Hepatocyte (in vitro differentiated cells): ENCODE results near the gene FCAMR. TPM values are rescaled to one million over a fixed set of nuclear protein-coding genes. Genes with fewer than 3 reads are reported as not detected.

ENCODE experiments used
- DNase-seq: peaks from one replicate; pipeline ENCODE4 v3.0.0-alpha.2; 2016; ENCODE audit warnings: low spot score
- H2AFZ ChIP-seq: fragments of 200-600 bp; sonication (generic); 2 replicates; pipeline ENCODE4 v1.6.0; 2016; ENCODE audit warnings: antibody characterized with exemption, mild to moderate bottlenecking
- H3K27ac ChIP-seq: fragments of 200-600 bp; sonication (generic); 2 replicates; pipeline ENCODE4 v1.5.1; 2016; ENCODE audit warnings: mild to moderate bottlenecking
- H3K27me3 ChIP-seq: fragments of 200-600 bp; sonication (generic); 2 replicates; pipeline ENCODE4 v1.6.1; 2016
- H3K36me3 ChIP-seq: fragments of 200-600 bp; sonication (generic); replicated peaks from 2 replicates; pipeline ENCODE4 v1.5.1; 2016; ENCODE audit warnings: low read depth; ENCODE audit not compliant: insufficient read depth
- H3K4me1 ChIP-seq: fragments of 200-600 bp; sonication (generic); 2 replicates; pipeline ENCODE4 v1.5.1; 2016; ENCODE audit warnings: mild to moderate bottlenecking, moderate library complexity; ENCODE audit not compliant: insufficient read depth
- H3K4me2 ChIP-seq: fragments of 200-600 bp; sonication (generic); 2 replicates; pipeline ENCODE4 v1.6.0; 2016
- H3K4me3 ChIP-seq: fragments of 200-600 bp; sonication (generic); 2 replicates; pipeline ENCODE4 v1.5.1; 2016; ENCODE audit warnings: mild to moderate bottlenecking
- H3K79me2 ChIP-seq: fragments of 200-600 bp; sonication (generic); 2 replicates; pipeline ENCODE4 v1.6.0; 2017; ENCODE audit warnings: mild to moderate bottlenecking
- H3K9me2 ChIP-seq: fragments of 200-600 bp; sonication (generic); replicated peaks from 2 replicates; pipeline ENCODE4 v1.6.0; 2017; ENCODE audit warnings: mild to moderate bottlenecking; ENCODE audit not compliant: insufficient read depth
- H3K9me3 ChIP-seq: fragments of 200-600 bp; sonication (generic); 2 replicates; pipeline ENCODE4 v1.5.1; 2016; ENCODE audit warnings: low read depth, mild to moderate bottlenecking
- H4K20me1 ChIP-seq: fragments of 200-600 bp; sonication (generic); 2 replicates; pipeline ENCODE4 v1.6.0; 2016; ENCODE audit warnings: mild to moderate bottlenecking; ENCODE audit not compliant: insufficient read depth, poor library complexity, severe bottlenecking
- EZH2 ChIP-seq: fragments of 200-600 bp; sonication (generic); IDR thresholded peaks from 2 replicates; pipeline ENCODE4 v1.6.1; 2016; ENCODE audit warnings: antibody characterized with exemption, mild to moderate bottlenecking, borderline replicate concordance
- EZH2phosphoT487 ChIP-seq: fragments of 200-600 bp; sonication (generic); IDR thresholded peaks from one replicate; pipeline ENCODE4 v1.6.1; 2018; ENCODE audit warnings: antibody characterized with exemption, mild to moderate bottlenecking, low read depth, moderate library complexity; ENCODE audit not compliant: unreplicated experiment, severe bottlenecking
- WGBS: methylation state at CpG from one replicate; pipeline ENCODE4 v1.1.6; 2016; ENCODE audit warnings: low lambda C conversion rate; ENCODE audit errors: missing lambda C conversion rate; 5-methylcytosine and 5-hydroxymethylcytosine counted together
- polyA plus RNA-seq: library from polyadenylated mRNA; unstranded; fragments of >200 nt; fragmentation: Nextera tagmentation; extraction: Ambion mirVana; gene quantifications from 2 replicates; pipeline ENCODE4 v1.2.1, GENCODE V29; 2016
- total RNA-seq: library from RNA; depleted of rRNA; stranded (reverse); fragments of >200 nt; gene quantifications from 2 replicates; pipeline ENCODE4 v1.2.3, GENCODE V29; 2014
- TF ChIP-seq, protein P1 (sequence below): fragments of 200-600 bp; sonication (generic); IDR thresholded peaks from 2 replicates; pipeline ENCODE4 v1.5.1; 2016; ENCODE audit warnings: antibody characterized with exemption, mild to moderate bottlenecking; ENCODE audit not compliant: poor library complexity

FCAMR gene
- total and polyA plus RNA-seq, 2 experiments from 2014 or later = 0.70 TPM; not detected in 1

GRCh38 chr1:206963119-206963712 is 7.0 kb downstream of the FCAMR start:
- Histone ChIP-seq H3K79me2 (no peaks in the 10 kb centered on the region), H2AFZ (no peak overlapping the region), H3K36me3 (no peaks in the 10 kb centered on the region), H3K4me1 (no peaks in the 10 kb centered on the region), H4K20me1 (no peaks in the 10 kb centered on the region), H3K4me2 (no peak overlapping the region), H3K9me3 (no peaks in the 10 kb centered on the region), H3K9me2 (no peaks in the 10 kb centered on the region), H3K27me3 (no peaks in the 10 kb centered on the region), H3K4me3 (no peak overlapping the region), H3K27ac (no peak overlapping the region)
- TF ChIP-seq EZH2phosphoT487 (no peak), EZH2 (no peak)
- TF ChIP-seq, protein P1, sequence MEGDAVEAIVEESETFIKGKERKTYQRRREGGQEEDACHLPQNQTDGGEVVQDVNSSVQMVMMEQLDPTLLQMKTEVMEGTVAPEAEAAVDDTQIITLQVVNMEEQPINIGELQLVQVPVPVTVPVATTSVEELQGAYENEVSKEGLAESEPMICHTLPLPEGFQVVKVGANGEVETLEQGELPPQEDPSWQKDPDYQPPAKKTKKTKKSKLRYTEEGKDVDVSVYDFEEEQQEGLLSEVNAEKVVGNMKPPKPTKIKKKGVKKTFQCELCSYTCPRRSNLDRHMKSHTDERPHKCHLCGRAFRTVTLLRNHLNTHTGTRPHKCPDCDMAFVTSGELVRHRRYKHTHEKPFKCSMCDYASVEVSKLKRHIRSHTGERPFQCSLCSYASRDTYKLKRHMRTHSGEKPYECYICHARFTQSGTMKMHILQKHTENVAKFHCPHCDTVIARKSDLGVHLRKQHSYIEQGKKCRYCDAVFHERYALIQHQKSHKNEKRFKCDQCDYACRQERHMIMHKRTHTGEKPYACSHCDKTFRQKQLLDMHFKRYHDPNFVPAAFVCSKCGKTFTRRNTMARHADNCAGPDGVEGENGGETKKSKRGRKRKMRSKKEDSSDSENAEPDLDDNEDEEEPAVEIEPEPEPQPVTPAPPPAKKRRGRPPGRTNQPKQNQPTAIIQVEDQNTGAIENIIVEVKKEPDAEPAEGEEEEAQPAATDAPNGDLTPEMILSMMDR = no peak
- WGBS = 87% methylated on average over 5 of the region's 5 CpGs
- DNase-seq = no peak

GRCh38 chr1:206962272-206962671 is 8.0 kb downstream of the FCAMR start:
- no peak overlapping the region for H3K4me3 ChIP-seq
- H3K9me3 ChIP-seq = no peaks in the 10 kb centered on the region
- H4K20me1 ChIP-seq = no peaks in the 10 kb centered on the region
- no peaks in the 10 kb centered on the region for H3K4me1 ChIP-seq
- TF ChIP-seq EZH2phosphoT487 = no peak
- TF ChIP-seq, protein P1 = no peak
- TF ChIP-seq EZH2 = no peak
- no peaks in the 10 kb centered on the region for H3K9me2 ChIP-seq
- no peaks in the 10 kb centered on the region for H3K79me2 ChIP-seq
- no peaks in the 10 kb centered on the region for H3K36me3 ChIP-seq
- H2AFZ ChIP-seq = no peak overlapping the region
- no peak overlapping the region for H3K27ac ChIP-seq
- 94% methylated on average over 7 of the region's 7 CpGs for WGBS
- DNase-seq = no peak
- H3K27me3 ChIP-seq = no peaks in the 10 kb centered on the region
- no peak overlapping the region for H3K4me2 ChIP-seq

- H4K20me1 ChIP-seq = no peaks in the 10 kb centered on the region
- no peaks in the 10 kb centered on the region for H3K4me1 ChIP-seq
- no peaks in the 10 kb centered on the region for H3K79me2 ChIP-seq
- H3K4me2 ChIP-seq = no peak overlapping the region
- TF ChIP-seq, protein P1 = no peak
- no peak for TF ChIP-seq EZH2
- no peak for TF ChIP-seq EZH2phosphoT487
- WGBS = 87% methylated on average over 3 of the region's 3 CpGs
- no peak for DNase-seq
- no peaks in the 10 kb centered on the region for H3K27me3 ChIP-seq
- no peak overlapping the region for H3K4me3 ChIP-seq
- no peaks in the 10 kb centered on the region for H3K36me3 ChIP-seq
- H2AFZ ChIP-seq = no peak overlapping the region
- H3K27ac ChIP-seq = no peak overlapping the region
- H3K9me3 ChIP-seq = no peaks in the 10 kb centered on the region
- no peaks in the 10 kb centered on the region for H3K9me2 ChIP-seq
Observed at GRCh38 chr1:206961668-206962067, 8.6 kb downstream of the FCAMR start.
